ENCODE measurements around the gene SPSB1.

DNA sequence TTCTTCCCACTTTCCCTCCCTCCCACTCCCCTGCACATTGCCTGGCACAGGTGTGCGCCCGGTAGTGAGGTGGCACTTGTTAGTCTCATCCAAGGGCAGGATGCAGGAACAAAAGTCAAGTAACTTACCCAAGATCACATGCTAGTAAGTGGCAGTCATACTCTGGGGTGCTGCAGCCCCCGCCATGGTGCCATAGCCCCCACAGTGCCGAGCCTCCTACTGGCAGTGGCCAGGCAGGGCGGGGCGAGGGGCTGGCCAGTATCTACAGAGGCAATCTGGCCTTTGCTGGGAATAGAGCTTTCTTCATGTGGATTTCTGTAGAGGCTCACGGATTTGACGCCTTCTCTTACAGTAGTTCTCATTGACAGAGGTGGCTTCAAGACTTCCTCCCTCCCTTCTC is 31.2 kb upstream of the SPSB1 start:
- TF ChIP-seq, protein P1, sequence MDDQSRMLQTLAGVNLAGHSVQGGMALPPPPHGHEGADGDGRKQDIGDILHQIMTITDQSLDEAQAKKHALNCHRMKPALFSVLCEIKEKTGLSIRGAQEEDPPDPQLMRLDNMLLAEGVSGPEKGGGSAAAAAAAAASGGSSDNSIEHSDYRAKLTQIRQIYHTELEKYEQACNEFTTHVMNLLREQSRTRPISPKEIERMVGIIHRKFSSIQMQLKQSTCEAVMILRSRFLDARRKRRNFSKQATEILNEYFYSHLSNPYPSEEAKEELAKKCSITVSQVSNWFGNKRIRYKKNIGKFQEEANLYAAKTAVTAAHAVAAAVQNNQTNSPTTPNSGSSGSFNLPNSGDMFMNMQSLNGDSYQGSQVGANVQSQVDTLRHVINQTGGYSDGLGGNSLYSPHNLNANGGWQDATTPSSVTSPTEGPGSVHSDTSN (CRISPR knock-in tag; IDR thresholded peaks at IDR 0.05): no peak
- no peak for TF ChIP-seq ZNF629 (tag by site-specific recombination; IDR thresholded peaks at IDR 0.05)
- TF ChIP-seq, protein P2, sequence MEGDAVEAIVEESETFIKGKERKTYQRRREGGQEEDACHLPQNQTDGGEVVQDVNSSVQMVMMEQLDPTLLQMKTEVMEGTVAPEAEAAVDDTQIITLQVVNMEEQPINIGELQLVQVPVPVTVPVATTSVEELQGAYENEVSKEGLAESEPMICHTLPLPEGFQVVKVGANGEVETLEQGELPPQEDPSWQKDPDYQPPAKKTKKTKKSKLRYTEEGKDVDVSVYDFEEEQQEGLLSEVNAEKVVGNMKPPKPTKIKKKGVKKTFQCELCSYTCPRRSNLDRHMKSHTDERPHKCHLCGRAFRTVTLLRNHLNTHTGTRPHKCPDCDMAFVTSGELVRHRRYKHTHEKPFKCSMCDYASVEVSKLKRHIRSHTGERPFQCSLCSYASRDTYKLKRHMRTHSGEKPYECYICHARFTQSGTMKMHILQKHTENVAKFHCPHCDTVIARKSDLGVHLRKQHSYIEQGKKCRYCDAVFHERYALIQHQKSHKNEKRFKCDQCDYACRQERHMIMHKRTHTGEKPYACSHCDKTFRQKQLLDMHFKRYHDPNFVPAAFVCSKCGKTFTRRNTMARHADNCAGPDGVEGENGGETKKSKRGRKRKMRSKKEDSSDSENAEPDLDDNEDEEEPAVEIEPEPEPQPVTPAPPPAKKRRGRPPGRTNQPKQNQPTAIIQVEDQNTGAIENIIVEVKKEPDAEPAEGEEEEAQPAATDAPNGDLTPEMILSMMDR (tag by site-specific recombination; IDR thresholded peaks at IDR 0.05): no peak
- no peak for TF ChIP-seq ZFP41 (tag by site-specific recombination; IDR thresholded peaks at IDR 0.05; ENCODE audit: borderline replicate concordance)
- TF ChIP-seq, protein P3, sequence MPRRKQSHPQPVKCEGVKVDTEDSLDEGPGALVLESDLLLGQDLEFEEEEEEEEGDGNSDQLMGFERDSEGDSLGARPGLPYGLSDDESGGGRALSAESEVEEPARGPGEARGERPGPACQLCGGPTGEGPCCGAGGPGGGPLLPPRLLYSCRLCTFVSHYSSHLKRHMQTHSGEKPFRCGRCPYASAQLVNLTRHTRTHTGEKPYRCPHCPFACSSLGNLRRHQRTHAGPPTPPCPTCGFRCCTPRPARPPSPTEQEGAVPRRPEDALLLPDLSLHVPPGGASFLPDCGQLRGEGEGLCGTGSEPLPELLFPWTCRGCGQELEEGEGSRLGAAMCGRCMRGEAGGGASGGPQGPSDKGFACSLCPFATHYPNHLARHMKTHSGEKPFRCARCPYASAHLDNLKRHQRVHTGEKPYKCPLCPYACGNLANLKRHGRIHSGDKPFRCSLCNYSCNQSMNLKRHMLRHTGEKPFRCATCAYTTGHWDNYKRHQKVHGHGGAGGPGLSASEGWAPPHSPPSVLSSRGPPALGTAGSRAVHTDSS (tag by site-specific recombination; IDR thresholded peaks at IDR 0.05): no peak
